ENCODE data around the gene TAF7L. TPM values are rescaled to one million over a fixed set of nuclear protein-coding genes. Genes with fewer than 3 reads are reported as not detected.

The TAF7L gene, protein sequence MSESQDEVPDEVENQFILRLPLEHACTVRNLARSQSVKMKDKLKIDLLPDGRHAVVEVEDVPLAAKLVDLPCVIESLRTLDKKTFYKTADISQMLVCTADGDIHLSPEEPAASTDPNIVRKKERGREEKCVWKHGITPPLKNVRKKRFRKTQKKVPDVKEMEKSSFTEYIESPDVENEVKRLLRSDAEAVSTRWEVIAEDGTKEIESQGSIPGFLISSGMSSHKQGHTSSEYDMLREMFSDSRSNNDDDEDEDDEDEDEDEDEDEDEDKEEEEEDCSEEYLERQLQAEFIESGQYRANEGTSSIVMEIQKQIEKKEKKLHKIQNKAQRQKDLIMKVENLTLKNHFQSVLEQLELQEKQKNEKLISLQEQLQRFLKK
- total RNA-seq, result 1 to 10 TPM in 1 of 2 donors, under 1 TPM in 1; under 0.01 to 1.3 TPM

GRCh38 chrX:101290957-101291603 is at the start of gene TAF7L:
Gene TAF7L, minus strand, starts transcription at chrX:101291334. Its CDS starts 3,791 bp downstream, at chrX:101287543.

DNA sequence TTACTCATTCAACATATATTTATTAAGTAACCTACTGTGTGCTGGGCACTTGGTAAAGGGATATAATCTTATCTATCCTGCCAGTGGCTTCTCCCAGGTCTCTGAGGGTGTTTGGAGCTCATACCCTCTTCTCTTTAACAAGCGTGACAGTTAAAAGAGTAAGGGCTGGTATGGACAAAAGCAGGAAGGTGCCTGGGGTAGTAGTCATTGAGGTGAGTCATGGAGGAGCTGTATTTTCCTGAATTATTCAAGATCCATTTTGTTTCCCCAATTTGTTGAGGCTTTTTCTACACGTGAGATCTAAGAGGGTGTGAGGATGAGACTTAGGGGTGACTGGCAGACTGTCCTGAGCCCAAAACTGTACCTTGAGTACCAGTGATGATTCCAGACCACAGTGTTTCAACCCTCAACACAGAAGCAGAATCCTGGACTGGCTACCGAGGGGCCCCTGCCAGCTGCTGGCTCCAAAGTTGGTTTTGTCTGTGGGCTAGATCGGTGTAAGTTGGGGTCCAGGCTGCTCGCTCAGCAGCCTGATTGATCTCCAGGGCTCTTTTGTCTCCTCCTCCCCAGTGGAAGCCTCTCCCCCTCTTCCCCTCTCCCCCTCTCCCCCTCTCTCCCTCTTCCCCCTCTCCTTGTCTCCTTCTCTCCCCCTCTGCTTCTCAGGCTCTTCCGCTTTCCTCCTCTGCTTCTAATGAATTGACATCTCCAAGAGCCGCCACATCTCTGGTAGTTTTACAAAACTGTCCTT is 71.8 kb downstream of the TAF7L start, which contains the start of gene DRP2:
Gene DRP2 (plus strand): TSS at position 671 of the 748 bp plus-strand sequence. CDS start 11,862 bp downstream, outside the sequence.

Small RNA genes lying within 50 kb of the gene (small RNA-seq; reads per million reads assigned to genes)
- 0 reads per million in 2 donors for gene RNU6-934P

Other genes starting within 250 kb of the TAF7L start
- gene TRMT2B, start 239.2 kb downstream of the TAF7L start, total RNA-seq, result 10 to 100 TPM in 1 of 2 donors, 1 to 10 TPM in 1; 9.3 to 12.7 TPM
- gene TMEM35A, start 212.5 kb downstream of the TAF7L start, total RNA-seq, result not detected
- gene CENPI, start 193.1 kb downstream of the TAF7L start, total RNA-seq, result 10 to 100 TPM; 15.5 to 37.6 TPM
- under 1 TPM; under 0.01 to 0.33 TPM for gene DRP2, start 71.5 kb downstream of the TAF7L start, total RNA-seq
- gene TIMM8A, start 57.4 kb upstream of the TAF7L start, total RNA-seq, result 1 to 10 TPM; 4.1 to 7.7 TPM
- gene BTK, start 94.9 kb upstream of the TAF7L start, total RNA-seq, result under 1 TPM; under 0.01 to 0.34 TPM
- gene RPL36A, start 99.7 kb upstream of the TAF7L start, total RNA-seq, result 10 to 100 TPM; 53.0 to 75.3 TPM
- gene GLA, start 116.6 kb upstream of the TAF7L start, total RNA-seq, result 100 to 1,000 TPM; 141 to 181 TPM
- gene HNRNPH2, start 116.9 kb upstream of the TAF7L start, total RNA-seq, result 10 to 100 TPM; 58.6 to 59.2 TPM
- gene ARMCX4, start 194.1 kb upstream of the TAF7L start, total RNA-seq, result 1 to 10 TPM; 2.0 to 2.8 TPM